AG04449 (cell line): ENCODE measurements around the gene PRDM2.

Experiments used
- CTCF ChIA-PET: fragments of 350-600 bp; formaldehyde crosslinking; extraction: SDS; loops from one replicate; lab custom pipeline; 2021; ENCODE audit warnings: antibody characterized with exemption; lab: Yijun Ruan, JAX
- POLR2A ChIA-PET: fragments of 400-600, 350-600 bp; formaldehyde crosslinking; extraction: SDS; loops from one replicate; lab custom pipeline; 2020; ENCODE audit warnings: antibody characterized with exemption, inconsistent platforms; lab: Yijun Ruan, JAX
- DNase-seq: peaks from one replicate; pipeline ENCODE4 v3.0.0-alpha.2; 2010; ENCODE audit warnings: low read depth, low spot score
- H3K4me3 ChIP-seq: 2 replicates; pipeline ENCODE4 v1.5.1; 2011; ENCODE audit warnings: low read depth, mild to moderate bottlenecking, control low read depth, low read length
- CTCF ChIP-seq: IDR thresholded peaks from one replicate; pipeline ENCODE4 v1.5.1; 2011; ENCODE audit warnings: mild to moderate bottlenecking, moderate library complexity, low read length, control low read depth, inconsistent platforms; ENCODE audit not compliant: insufficient read depth; ENCODE audit errors: missing control alignments

The PRDM2 gene

GRCh38 chr1:13838236-13838635 is 138.2 kb downstream of the PRDM2 start:
- ChIA-PET CTCF (no interaction called here), POLR2A (no interaction called here)
- DNase-seq, result no peak
- no peak overlapping the region for H3K4me3 ChIP-seq
- TF ChIP-seq CTCF, result no peak

- ChIA-PET CTCF (no interaction called here), POLR2A (no interaction called here)
- no peak overlapping the region for H3K4me3 ChIP-seq
- TF ChIP-seq CTCF, result no peak
- DNase-seq, result no peak
Measured at GRCh38 chr1:13842497-13842896, 142.5 kb downstream of the PRDM2 start.

GRCh38 chr1:13851726-13852125 is 151.7 kb downstream of the PRDM2 start:
- CTCF ChIA-PET, result no interaction called here
- no peak for DNase-seq
- H3K4me3 ChIP-seq, result no peak overlapping the region
- no peak for TF ChIP-seq CTCF
- POLR2A ChIA-PET, result no interaction called here

- no peak for TF ChIP-seq CTCF
- ChIA-PET CTCF (no interaction called here), POLR2A (no interaction called here)
- H3K4me3 ChIP-seq, result no peak overlapping the region
- no peak for DNase-seq
Measured at GRCh38 chr1:13855554-13855953, 155.6 kb downstream of the PRDM2 start.

GRCh38 chr1:13860031-13860430 is 160.0 kb downstream of the PRDM2 start:
- CTCF ChIA-PET, result no interaction called here
- POLR2A ChIA-PET, result no interaction called here
- no peak for TF ChIP-seq CTCF
- DNase-seq, result no peak
- H3K4me3 ChIP-seq, result no peak overlapping the region

GRCh38 chr1:13864760-13865159 is 164.8 kb downstream of the PRDM2 start:
- DNase-seq, result no peak
- no peak overlapping the region for H3K4me3 ChIP-seq
- ChIA-PET POLR2A (no interaction called here), CTCF (no interaction called here)
- TF ChIP-seq CTCF, result no peak
